Fibroblast of mammary gland (primary cell): Measurements from ENCODE around the gene PCNX1.
"Not testable (repeated sequence)": the region's sequence is repeated elsewhere in the genome, so short reads cannot be mapped to it uniquely, and the experiment has no call there.

ENCODE experiments used
- DNase-seq: peaks from one replicate; pipeline ENCODE4 v3.0.0-alpha.2; 2010; ENCODE audit warnings: low read depth
- H3K4me3 ChIP-seq: 2 replicates; pipeline ENCODE4 v1.5.1; 2011; ENCODE audit warnings: low read depth, mild to moderate bottlenecking, low read length, moderate library complexity; ENCODE audit not compliant: control insufficient read depth
- TF ChIP-seq, protein P1 (sequence below): conservative IDR thresholded peaks from 2 replicates; pipeline ENCODE4 v1.5.1; 2011; ENCODE audit warnings: low read depth, low read length, inconsistent platforms; ENCODE audit not compliant: control insufficient read depth, insufficient read depth

The PCNX1 gene

DNA sequence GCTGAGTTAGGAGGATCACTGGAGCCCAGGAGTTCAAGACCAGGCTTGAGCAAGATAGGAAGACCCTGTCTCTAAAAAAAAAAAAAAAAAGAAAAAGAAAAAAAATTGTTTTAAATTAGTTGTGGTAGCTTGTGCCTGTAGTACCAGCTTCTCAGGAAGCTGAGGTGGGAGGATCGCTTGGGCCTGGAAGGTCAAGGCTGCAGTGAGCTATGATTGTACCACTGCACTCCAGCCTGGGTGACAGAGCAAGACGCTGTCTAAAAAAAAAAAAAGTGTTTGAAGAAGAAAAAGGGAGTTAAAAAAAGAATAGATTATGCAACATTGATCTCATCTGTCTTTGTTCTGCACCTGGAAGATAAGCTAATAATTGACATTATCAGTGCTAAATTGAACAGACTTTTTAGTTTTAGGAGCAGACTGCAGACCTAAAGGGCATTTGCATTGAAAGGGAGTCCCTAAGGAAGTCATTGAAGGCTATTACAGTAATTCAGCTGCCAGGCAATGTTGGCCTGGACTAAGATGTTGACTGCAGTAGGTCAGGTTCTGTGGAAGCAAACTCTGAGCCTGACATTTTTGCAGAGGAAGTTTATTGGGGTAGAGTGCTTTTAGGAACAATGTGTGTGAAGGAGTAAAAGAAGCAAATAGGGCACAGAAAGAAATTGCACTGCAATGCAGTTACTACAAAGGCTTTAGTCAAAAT is 215.8 kb downstream of the PCNX1 start:
- no peak for DNase-seq
- H3K4me3 ChIP-seq: no peak overlapping the region
- TF ChIP-seq, protein P1, sequence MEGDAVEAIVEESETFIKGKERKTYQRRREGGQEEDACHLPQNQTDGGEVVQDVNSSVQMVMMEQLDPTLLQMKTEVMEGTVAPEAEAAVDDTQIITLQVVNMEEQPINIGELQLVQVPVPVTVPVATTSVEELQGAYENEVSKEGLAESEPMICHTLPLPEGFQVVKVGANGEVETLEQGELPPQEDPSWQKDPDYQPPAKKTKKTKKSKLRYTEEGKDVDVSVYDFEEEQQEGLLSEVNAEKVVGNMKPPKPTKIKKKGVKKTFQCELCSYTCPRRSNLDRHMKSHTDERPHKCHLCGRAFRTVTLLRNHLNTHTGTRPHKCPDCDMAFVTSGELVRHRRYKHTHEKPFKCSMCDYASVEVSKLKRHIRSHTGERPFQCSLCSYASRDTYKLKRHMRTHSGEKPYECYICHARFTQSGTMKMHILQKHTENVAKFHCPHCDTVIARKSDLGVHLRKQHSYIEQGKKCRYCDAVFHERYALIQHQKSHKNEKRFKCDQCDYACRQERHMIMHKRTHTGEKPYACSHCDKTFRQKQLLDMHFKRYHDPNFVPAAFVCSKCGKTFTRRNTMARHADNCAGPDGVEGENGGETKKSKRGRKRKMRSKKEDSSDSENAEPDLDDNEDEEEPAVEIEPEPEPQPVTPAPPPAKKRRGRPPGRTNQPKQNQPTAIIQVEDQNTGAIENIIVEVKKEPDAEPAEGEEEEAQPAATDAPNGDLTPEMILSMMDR: no peak

DNA sequence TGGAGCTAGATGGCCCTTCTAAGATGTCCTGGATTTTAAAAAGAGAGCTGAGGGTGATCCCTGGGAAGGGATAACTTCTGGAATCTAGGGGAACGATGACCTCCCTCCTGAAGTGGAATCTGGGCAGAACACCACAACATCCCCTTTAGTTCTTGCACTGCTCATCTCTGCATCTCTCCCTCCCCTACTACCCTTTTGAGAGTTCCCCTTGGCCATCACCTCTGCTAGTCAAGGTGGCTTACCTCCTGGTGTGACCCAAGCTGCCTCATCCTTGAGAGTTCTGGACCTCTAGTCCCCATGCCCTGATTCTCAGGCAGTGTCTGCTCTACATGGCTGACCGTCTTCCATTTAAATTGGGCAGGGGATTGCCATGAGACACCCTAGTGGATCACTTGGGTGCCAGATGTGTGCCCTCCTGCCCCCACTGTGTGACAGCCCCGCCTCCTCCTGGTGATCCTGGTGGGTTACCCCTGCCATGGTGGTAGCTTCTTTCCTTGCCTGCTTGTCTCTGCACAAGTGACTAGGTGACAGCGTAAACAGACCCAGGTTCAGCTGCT is 216.4 kb downstream of the PCNX1 start:
- DNase-seq: no peak
- H3K4me3 ChIP-seq: no peak overlapping the region
- TF ChIP-seq, protein P1: no peak

DNA sequence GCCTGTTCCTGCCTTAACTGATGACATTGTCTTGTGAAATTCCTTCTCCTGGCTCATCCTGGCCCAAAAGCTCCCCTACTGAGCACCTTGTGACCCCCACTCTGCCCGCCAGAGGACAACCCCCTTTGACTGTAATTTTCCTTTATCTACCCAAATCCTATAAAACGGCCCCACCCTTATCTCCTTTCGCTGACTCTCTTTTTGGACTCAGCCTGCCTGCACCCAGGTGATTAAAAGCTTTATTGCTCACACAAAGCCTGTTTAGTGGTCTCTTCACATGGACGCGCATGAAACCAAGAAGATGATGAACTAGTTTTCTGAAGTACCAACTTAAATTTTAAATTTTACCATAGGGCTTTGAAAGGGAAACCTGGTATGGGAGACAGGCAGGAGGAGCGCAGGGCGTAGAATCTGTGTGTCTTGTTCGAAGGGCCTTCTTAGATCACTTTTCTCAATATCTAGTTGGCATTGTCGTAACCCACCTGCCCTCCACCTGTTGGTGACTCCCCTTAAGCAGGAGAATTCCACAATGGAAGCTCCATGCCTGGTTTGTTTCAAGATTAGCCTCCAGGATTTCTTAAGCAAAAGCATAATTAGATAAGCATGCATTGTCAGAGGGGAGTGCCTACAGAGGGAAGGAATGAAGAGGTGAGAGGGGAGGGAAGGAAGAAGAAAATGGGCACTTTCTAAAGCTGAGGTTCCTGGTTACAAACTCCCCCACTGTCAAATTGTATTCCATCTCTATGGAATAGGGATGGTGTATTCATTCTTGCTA is 222.6 kb downstream of the PCNX1 start:
- not testable (repeated sequence) for DNase-seq, H3K4me3 ChIP-seq

DNA sequence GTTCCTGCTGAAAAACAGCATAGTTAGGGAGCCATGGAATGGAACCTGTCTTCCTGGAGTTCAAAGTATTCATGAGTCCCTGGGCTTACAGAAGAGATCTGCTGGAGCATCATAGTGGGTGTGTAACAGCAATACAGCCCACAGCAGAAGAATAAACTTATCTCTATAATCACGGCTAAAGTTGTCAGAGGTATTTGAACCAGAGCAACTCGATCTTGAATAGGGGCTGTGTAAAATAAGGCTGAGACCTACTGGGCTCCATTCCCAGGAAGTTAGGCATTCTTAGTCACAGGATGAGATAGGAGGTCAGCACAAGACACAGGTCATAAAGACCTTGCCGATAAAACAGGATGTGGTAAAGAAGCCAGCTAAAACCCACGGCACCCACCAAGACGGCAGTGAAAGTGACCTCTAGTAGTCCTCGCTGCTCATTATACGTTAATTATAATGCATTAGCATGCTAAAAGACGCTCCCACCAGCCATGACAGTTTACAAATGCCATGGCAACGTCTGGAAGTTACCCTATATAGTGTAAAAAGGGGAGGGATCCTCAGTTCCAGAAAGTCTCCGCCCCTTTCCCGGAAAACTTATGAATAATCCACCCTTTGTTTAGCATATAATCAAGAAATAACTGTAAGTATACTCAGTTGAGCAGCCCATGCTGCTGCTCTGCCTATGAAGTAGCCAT is 223.4 kb downstream of the PCNX1 start:
- DNase-seq: peak; percentile 75
- H3K4me3 ChIP-seq: peak overlapping the region; percentile 23
- TF ChIP-seq, protein P1: no peak

DNA sequence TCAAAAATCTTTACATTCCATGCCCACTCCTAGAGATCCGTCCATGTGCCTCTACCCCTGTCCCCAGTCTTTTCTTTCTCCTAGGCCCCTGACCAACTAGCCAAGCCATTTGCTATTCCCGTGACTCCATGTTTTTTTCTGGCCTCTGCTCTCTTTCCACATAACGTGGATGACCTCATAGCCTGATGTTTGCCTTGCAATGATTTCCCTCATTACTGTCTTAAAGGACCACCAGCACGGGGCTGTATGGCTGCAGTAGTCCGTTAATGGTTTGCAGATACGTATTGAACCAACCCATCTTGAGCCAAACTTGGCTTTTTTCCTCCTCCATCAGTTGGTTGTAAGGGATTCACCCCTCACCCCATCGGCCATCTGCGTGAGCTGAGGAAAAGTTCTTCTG is 226.0 kb downstream of the PCNX1 start:
- no peak for DNase-seq
- TF ChIP-seq, protein P1: no peak
- no peak overlapping the region for H3K4me3 ChIP-seq

DNA sequence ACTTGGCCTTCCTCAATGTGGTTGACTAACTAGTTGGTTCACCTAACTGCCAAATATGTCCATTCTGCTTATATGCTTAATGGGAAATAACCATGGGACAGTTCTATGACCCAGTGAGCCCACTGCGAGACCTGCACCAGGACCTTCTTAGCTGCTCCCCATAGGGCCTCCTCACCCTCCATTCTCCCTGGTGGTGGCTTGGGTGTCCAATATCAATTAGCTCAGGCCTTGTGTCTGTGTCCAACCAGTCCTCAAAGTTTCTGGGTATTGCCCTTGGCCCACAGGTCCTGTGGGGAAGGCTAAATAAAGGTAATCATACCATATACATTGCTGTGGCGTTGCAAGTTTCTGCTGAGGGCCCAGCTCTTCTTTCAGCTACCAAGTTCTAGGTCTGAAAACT is 228.2 kb downstream of the PCNX1 start:
- DNase-seq: no peak
- TF ChIP-seq, protein P1: no peak

DNA sequence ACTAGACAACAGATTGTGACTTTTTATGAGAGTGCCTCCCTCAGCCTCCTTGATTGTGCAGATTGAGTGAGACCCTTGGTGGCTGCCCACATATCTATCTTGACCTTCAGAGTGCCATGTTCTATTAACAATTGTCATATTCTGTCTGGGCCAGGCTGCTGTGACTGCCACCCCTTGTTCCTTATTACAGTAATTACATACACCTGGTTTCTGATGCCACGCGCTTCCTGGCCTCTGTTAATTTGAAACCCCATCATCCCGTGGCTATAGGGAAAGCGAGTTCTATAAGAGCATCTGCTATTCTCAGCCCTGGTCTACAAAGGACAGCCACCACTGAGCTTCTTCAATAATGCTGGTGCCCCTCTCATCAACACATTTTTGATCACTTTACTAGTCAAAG is 228.7 kb downstream of the PCNX1 start:
- TF ChIP-seq, protein P1: no peak
- no peak for DNase-seq

More for the DNA sequence above, 228.2 kb downstream of the PCNX1 start:
- H3K4me3 ChIP-seq: no peak overlapping the region

More for the DNA sequence above, 228.7 kb downstream of the PCNX1 start:
- H3K4me3 ChIP-seq: no peak overlapping the region
